ENCODE data around the gene PTRH1. TPM values are rescaled to one million over a fixed set of nuclear protein-coding genes. Genes with fewer than 3 reads are reported as not detected.

PTRH1 gene
- 10 to 100 TPM in 1 of 2 donors, 1 to 10 TPM in 1; 8.9 to 23.8 TPM for total RNA-seq

GRCh38 chr9:127715470-127716337 is at the start of gene PTRH1, which contains the start of gene TTC16:
TSS of gene PTRH1 (minus strand) at chr9:127715663. CDS start at chr9:127715639, 24 bp downstream.
TSS of gene TTC16 (plus strand) at chr9:127716079. CDS start at chr9:127716146, 67 bp downstream.
- TF ChIP-seq CTCF (IDR thresholded peaks at IDR 0.05) = no peak
- intact Hi-C loops (cut with DNase I) = no loop called here
- peak within 1 kb of the TSS; percentile 86 for H3K27ac ChIP-seq
- no peaks in the 10 kb centered on the region for H3K36me3 ChIP-seq
- H3K4me1 ChIP-seq = peaks cover 10% of the 10 kb centered on the region
- H3K27me3 ChIP-seq = no peaks in the 10 kb centered on the region
- H3K9ac ChIP-seq (ENCODE audit: low read depth in 2 of 2, low read length in 2 of 2) = peak within 1 kb of the TSS; percentile 67 to 90
- peak; percentile 98 for DNase-seq
- no peaks in the 10 kb centered on the region for H3K9me3 ChIP-seq
- peak within 1 kb of the TSS; percentile 97 for H3K4me3 ChIP-seq

GRCh38 chr9:127763918-127764384 is 48.5 kb upstream of the PTRH1 start:
- intact Hi-C loops (cut with DNase I) = no loop called here
- Histone ChIP-seq H3K4me1 (no peaks in the 10 kb centered on the region), H3K27ac (no peak overlapping the region), H3K36me3 (no peaks in the 10 kb centered on the region), H3K27me3 (no peaks in the 10 kb centered on the region), H3K9me3 (no peaks in the 10 kb centered on the region), H3K9ac (ENCODE audit: low read depth in 2 of 2, low read length in 2 of 2) (peak overlapping the region in 1 of 2 donors; percentile 12), H3K4me3 (no peak overlapping the region)
- DNase-seq = no peak
- TF ChIP-seq CTCF (IDR thresholded peaks at IDR 0.05) = peak; percentile 43

- intact Hi-C loops (cut with DNase I) = no loop called here
- no peak overlapping the region for H3K4me3 ChIP-seq
- no peak overlapping the region for H3K27ac ChIP-seq
- no peaks in the 10 kb centered on the region for H3K9me3 ChIP-seq
- DNase-seq = no peak
- no peak for TF ChIP-seq CTCF (IDR thresholded peaks at IDR 0.05)
- H3K4me1 ChIP-seq = no peaks in the 10 kb centered on the region
- no peaks in the 10 kb centered on the region for H3K36me3 ChIP-seq
- H3K9ac ChIP-seq (ENCODE audit: low read depth in 2 of 2, low read length in 2 of 2) = no peak overlapping the region
- no peaks in the 10 kb centered on the region for H3K27me3 ChIP-seq
Measured at GRCh38 chr9:127762111-127762676, 46.7 kb upstream of the PTRH1 start.

- Histone ChIP-seq H3K4me3 (no peak overlapping the region), H3K27me3 (no peaks in the 10 kb centered on the region), H3K4me1 (no peaks in the 10 kb centered on the region), H3K36me3 (no peaks in the 10 kb centered on the region), H3K9me3 (no peaks in the 10 kb centered on the region), H3K9ac (ENCODE audit: low read depth in 2 of 2, low read length in 2 of 2) (no peak overlapping the region), H3K27ac (no peak overlapping the region)
- DNase-seq = no peak
- intact Hi-C loops (cut with DNase I) = no loop called here
- no peak for TF ChIP-seq CTCF (IDR thresholded peaks at IDR 0.05)
Measured at GRCh38 chr9:127761491-127761956, 46.1 kb upstream of the PTRH1 start.

- Histone ChIP-seq H3K9ac (ENCODE audit: low read depth in 2 of 2, low read length in 2 of 2) (no peak overlapping the region), H3K27ac (no peak overlapping the region), H3K4me3 (no peak overlapping the region), H3K36me3 (no peaks in the 10 kb centered on the region), H3K27me3 (no peaks in the 10 kb centered on the region), H3K4me1 (no peaks in the 10 kb centered on the region), H3K9me3 (no peaks in the 10 kb centered on the region)
- intact Hi-C loops (cut with DNase I) = no loop called here
- TF ChIP-seq CTCF (IDR thresholded peaks at IDR 0.05) = no peak
- no peak for DNase-seq
Measured at GRCh38 chr9:127761061-127761460, 45.6 kb upstream of the PTRH1 start.

Measured in colonic mucosa (tissue), 4 donors.